ENCODE results near the gene PEX14. TPM values are rescaled to one million over a fixed set of nuclear protein-coding genes. Genes with fewer than 3 reads are reported as not detected.

Gene PEX14
- total and polyA plus RNA-seq, 5 donors from 2014 or later, result 3.5 to 22.4 (median 4.9) TPM

DNA sequence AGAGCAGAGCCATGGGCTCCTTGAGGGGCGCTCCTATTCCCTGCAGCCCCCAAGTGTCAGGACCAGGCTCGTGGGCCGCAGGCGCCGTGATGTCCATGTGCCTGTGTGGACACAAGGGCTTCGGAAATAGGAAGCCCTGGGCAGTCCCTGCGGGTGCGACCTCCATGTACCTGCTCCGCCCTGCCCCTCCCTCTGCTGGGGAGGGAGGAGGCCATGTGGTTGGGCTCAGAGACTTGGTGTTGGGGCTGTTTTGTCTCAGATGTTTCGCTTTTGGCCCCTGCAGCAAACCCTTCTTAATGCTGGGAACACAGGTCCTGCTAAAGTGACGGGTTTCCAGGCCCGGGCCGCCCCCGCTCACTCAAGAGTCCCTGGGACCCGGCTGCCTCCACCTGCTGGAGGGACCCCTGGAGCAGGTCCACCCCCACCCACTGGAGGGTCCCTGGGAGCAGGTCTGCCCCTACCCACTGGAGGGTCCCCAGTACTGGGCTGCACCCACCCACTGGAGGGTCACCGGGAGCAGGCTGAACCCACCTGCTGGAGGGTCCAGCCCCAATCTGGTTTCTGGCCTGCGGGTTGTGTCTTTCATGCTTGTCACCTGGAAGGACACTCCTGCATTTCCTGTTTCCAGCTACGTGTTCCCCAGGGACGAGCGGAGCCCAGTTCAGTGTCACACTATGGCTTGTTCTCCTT, 156.5 kb downstream of the PEX14 start:
- Mint-ChIP-seq H3K36me3 (peaks cover 8% of the 10 kb centered on the region), H3K4me3 (no peak overlapping the region), H3K27ac (no peak overlapping the region), H3K9me3 (peaks cover 0 to 1% (median 0%) of the 10 kb centered on the region in 7 donors), H3K27me3 (no peaks in the 10 kb centered on the region), H3K4me1 (no peaks in the 10 kb centered on the region)
- no peak for DNase-seq
- H3K36me3 ChIP-seq (ENCODE audit: control insufficient read depth, insufficient read depth, low read length), result peaks cover 7% of the 10 kb centered on the region
- H3K27ac ChIP-seq (ENCODE audit: insufficient read depth, low read length, poor library complexity, severe bottlenecking), result no peak overlapping the region
- no peak overlapping the region for H3K4me3 ChIP-seq (ENCODE audit: low read depth, low read length)
- ATAC-seq (ENCODE audit: low read depth in 2 of 2), result no peak
- H3K4me1 ChIP-seq (ENCODE audit: control insufficient read depth, insufficient read depth, low read length, poor library complexity, severe bottlenecking), result no peaks in the 10 kb centered on the region
- H3K27me3 ChIP-seq (ENCODE audit: control insufficient read depth, insufficient read depth, low read length), result no peaks in the 10 kb centered on the region
- no peaks in the 10 kb centered on the region for H3K9me3 ChIP-seq (ENCODE audit: control insufficient read depth in 2 of 2, low read length in 2 of 2)

DNA sequence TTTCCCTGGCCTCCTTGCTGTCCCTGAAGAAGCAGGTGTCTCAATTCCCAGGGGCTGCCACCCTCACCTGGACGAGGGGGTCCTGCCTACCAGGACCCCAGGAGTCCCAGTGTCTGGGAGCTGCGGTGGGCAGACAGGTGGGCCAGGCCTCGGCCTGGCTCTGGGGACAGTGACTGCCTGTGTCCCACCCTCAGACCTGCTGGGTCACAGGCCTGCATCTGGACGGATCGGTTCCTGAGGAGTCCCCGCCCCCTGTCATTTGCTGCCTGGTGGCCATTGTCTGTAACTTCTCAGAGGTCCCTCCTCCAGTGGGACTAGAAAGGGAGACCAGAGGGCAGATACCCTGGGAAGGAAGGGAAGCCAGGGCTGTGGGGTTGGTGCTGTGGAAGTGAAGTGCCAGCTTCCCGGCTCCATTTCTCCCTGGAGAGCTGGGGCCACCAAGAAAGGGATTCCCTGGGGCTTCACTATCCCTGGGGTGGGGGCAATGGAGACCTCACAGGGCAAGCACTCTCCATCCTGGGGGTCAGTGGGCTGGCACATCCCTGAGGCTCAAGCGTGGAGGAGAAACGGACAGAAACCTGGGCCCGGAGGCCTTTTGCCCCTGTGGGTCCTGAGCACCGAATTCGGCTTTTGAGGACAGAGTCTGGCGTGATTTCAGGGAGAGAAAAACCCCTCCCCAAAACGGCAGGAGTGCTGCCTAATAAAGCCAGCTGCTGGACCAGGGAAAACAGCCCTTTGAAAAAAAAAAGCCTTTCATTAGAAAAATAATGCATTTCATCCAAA, 157.3 kb downstream of the PEX14 start:
- no peak overlapping the region for H3K4me3 ChIP-seq (ENCODE audit: low read depth, low read length)
- no peak overlapping the region for H3K27ac ChIP-seq (ENCODE audit: insufficient read depth, low read length, poor library complexity, severe bottlenecking)
- H3K36me3 Mint-ChIP-seq, result peaks cover 2% of the 10 kb centered on the region
- H3K27me3 ChIP-seq (ENCODE audit: control insufficient read depth, insufficient read depth, low read length), result no peaks in the 10 kb centered on the region
- H3K9me3 Mint-ChIP-seq, result peaks cover 0 to 1% (median 0%) of the 10 kb centered on the region in 7 donors
- H3K4me1 Mint-ChIP-seq, result no peaks in the 10 kb centered on the region
- no peaks in the 10 kb centered on the region for H3K27me3 Mint-ChIP-seq
- ATAC-seq (ENCODE audit: low read depth in 2 of 2) (no peak), DNase-seq (no peak)
- no peaks in the 10 kb centered on the region for H3K4me1 ChIP-seq (ENCODE audit: control insufficient read depth, insufficient read depth, low read length, poor library complexity, severe bottlenecking)
- H3K9me3 ChIP-seq (ENCODE audit: control insufficient read depth in 2 of 2, low read length in 2 of 2), result no peaks in the 10 kb centered on the region
- H3K27ac Mint-ChIP-seq, result no peak overlapping the region
- H3K4me3 Mint-ChIP-seq, result no peak overlapping the region
- H3K36me3 ChIP-seq (ENCODE audit: control insufficient read depth, insufficient read depth, low read length), result peaks cover 4% of the 10 kb centered on the region

GRCh38 chr1:10632691-10633090, 157.9 kb downstream of the PEX14 start:
- H3K9me3 ChIP-seq (ENCODE audit: control insufficient read depth in 2 of 2, low read length in 2 of 2), result no peaks in the 10 kb centered on the region
- DNase-seq, result no peak
- Mint-ChIP-seq H3K27me3 (no peaks in the 10 kb centered on the region), H3K9me3 (peaks cover 0 to 1% (median 0%) of the 10 kb centered on the region in 7 donors), H3K4me1 (peaks cover 0 to 2% (median under 1%) of the 10 kb centered on the region in 4 donors), H3K27ac (no peak overlapping the region), H3K36me3 (peaks cover 2% of the 10 kb centered on the region), H3K4me3 (no peak overlapping the region)
- no peaks in the 10 kb centered on the region for H3K27me3 ChIP-seq (ENCODE audit: control insufficient read depth, insufficient read depth, low read length)
- no peak for ATAC-seq (ENCODE audit: low read depth in 2 of 2)
- peaks cover under 1% of the 10 kb centered on the region for H3K4me1 ChIP-seq (ENCODE audit: control insufficient read depth, insufficient read depth, low read length, poor library complexity, severe bottlenecking)
- no peak overlapping the region for H3K27ac ChIP-seq (ENCODE audit: insufficient read depth, low read length, poor library complexity, severe bottlenecking)
- H3K36me3 ChIP-seq (ENCODE audit: control insufficient read depth, insufficient read depth, low read length), result no peaks in the 10 kb centered on the region
- no peak overlapping the region for H3K4me3 ChIP-seq (ENCODE audit: low read depth, low read length)

GRCh38 chr1:10633416-10633815, 158.7 kb downstream of the PEX14 start:
- Mint-ChIP-seq H3K27me3 (no peaks in the 10 kb centered on the region), H3K27ac (no peak overlapping the region), H3K9me3 (peaks cover 0 to 1% (median 0%) of the 10 kb centered on the region in 7 donors), H3K4me1 (peaks cover 0 to 5% (median under 1%) of the 10 kb centered on the region in 4 donors), H3K4me3 (no peak overlapping the region), H3K36me3 (peaks cover 2% of the 10 kb centered on the region)
- H3K4me3 ChIP-seq (ENCODE audit: low read depth, low read length), result no peak overlapping the region
- DNase-seq (no peak), ATAC-seq (ENCODE audit: low read depth in 2 of 2) (no peak)
- H3K9me3 ChIP-seq (ENCODE audit: control insufficient read depth in 2 of 2, low read length in 2 of 2), result no peaks in the 10 kb centered on the region
- peaks cover 7% of the 10 kb centered on the region for H3K4me1 ChIP-seq (ENCODE audit: control insufficient read depth, insufficient read depth, low read length, poor library complexity, severe bottlenecking)
- no peak overlapping the region for H3K27ac ChIP-seq (ENCODE audit: insufficient read depth, low read length, poor library complexity, severe bottlenecking)
- H3K27me3 ChIP-seq (ENCODE audit: control insufficient read depth, insufficient read depth, low read length), result no peaks in the 10 kb centered on the region
- no peaks in the 10 kb centered on the region for H3K36me3 ChIP-seq (ENCODE audit: control insufficient read depth, insufficient read depth, low read length)

DNA sequence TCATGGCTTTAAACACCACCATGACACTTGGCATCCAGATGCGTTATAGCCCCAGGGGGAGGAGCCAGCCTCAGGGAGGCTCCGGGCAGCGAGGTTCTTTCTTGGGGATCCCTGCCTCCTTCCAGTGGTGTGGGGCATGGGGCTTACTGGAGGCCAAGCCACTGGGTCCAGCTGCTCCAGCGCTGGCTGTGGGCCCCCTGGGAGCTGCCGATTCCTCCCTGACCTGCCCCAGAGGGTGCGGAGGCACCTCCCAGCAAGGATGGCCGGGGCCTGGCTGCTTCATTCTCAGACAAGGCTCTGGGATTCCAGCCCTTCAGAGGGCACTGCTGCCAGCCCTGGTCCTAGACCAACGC, 159.3 kb downstream of the PEX14 start:
- Mint-ChIP-seq H3K4me3 (no peak overlapping the region), H3K9me3 (peaks cover 0 to 1% (median 0%) of the 10 kb centered on the region in 7 donors), H3K4me1 (peaks cover 0 to 5% (median under 1%) of the 10 kb centered on the region in 4 donors), H3K27me3 (no peaks in the 10 kb centered on the region), H3K36me3 (peaks cover 2% of the 10 kb centered on the region), H3K27ac (no peak overlapping the region)
- Histone ChIP-seq H3K4me1 (ENCODE audit: control insufficient read depth, insufficient read depth, low read length, poor library complexity, severe bottlenecking) (peaks cover 7% of the 10 kb centered on the region), H3K27me3 (ENCODE audit: control insufficient read depth, insufficient read depth, low read length) (no peaks in the 10 kb centered on the region), H3K4me3 (ENCODE audit: low read depth, low read length) (no peak overlapping the region), H3K9me3 (ENCODE audit: control insufficient read depth in 2 of 2, low read length in 2 of 2) (no peaks in the 10 kb centered on the region), H3K27ac (ENCODE audit: insufficient read depth, low read length, poor library complexity, severe bottlenecking) (no peak overlapping the region), H3K36me3 (ENCODE audit: control insufficient read depth, insufficient read depth, low read length) (no peaks in the 10 kb centered on the region)
- no peak for ATAC-seq (ENCODE audit: low read depth in 2 of 2)
- DNase-seq, result no peak

- Histone ChIP-seq H3K27ac (ENCODE audit: insufficient read depth, low read length, poor library complexity, severe bottlenecking) (no peak overlapping the region), H3K4me1 (ENCODE audit: control insufficient read depth, insufficient read depth, low read length, poor library complexity, severe bottlenecking) (peaks cover 7% of the 10 kb centered on the region), H3K27me3 (ENCODE audit: control insufficient read depth, insufficient read depth, low read length) (no peaks in the 10 kb centered on the region), H3K36me3 (ENCODE audit: control insufficient read depth, insufficient read depth, low read length) (no peaks in the 10 kb centered on the region), H3K4me3 (ENCODE audit: low read depth, low read length) (no peak overlapping the region), H3K9me3 (ENCODE audit: control insufficient read depth in 2 of 2, low read length in 2 of 2) (no peaks in the 10 kb centered on the region)
- H3K27me3 Mint-ChIP-seq, result no peaks in the 10 kb centered on the region
- no peaks in the 10 kb centered on the region for H3K36me3 Mint-ChIP-seq
- peaks cover 0 to 1% (median 0%) of the 10 kb centered on the region in 7 donors for H3K9me3 Mint-ChIP-seq
- no peak overlapping the region for H3K27ac Mint-ChIP-seq
- ATAC-seq (ENCODE audit: low read depth in 2 of 2) (no peak), DNase-seq (no peak)
- no peak overlapping the region for H3K4me3 Mint-ChIP-seq
- peaks cover 0 to 5% (median under 1%) of the 10 kb centered on the region in 4 donors for H3K4me1 Mint-ChIP-seq
Observed at GRCh38 chr1:10634428-10635084, 159.8 kb downstream of the PEX14 start.

DNA sequence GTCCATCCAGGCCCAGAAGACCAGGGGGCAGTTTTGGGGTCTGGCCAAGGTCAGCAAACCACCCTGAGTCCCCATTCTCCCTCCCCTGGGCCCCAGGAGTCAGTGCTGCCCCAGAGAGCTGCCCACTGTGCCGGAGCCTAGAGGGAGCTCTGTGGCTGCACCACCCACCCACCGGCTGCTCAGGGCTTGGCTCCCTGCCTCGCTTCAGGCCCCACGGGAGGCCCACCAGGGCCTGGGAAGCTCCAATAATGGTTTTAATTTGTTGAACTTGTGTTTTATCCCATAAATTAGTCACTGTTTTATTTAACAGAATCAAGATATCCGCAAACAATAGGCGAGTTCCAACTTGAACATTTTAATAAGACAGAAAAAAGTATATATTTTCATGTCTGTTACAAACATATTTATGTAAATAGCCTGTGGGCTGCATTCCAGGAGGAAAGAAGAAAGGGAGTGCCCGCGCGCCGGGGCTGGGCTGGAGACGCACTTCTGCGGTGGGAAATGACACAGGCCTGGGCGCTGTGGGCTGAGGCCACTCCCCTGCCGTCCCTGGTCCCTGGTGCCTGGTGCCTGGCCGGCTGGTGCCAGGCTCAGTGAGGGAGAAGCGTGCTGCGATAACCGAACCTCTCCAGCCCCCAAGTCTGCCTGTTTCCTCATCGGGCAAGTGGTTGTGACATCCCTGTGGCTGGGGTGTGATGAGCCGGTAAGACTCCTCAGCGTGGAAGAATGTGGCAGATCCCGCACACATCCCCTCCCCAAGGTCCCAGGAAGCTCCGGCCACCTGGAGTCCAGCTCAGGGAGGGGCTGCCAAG, 160.5 kb downstream of the PEX14 start:
- Histone ChIP-seq H3K4me1 (ENCODE audit: control insufficient read depth, insufficient read depth, low read length, poor library complexity, severe bottlenecking) (peaks cover 7% of the 10 kb centered on the region), H3K36me3 (ENCODE audit: control insufficient read depth, insufficient read depth, low read length) (no peaks in the 10 kb centered on the region), H3K9me3 (ENCODE audit: control insufficient read depth in 2 of 2, low read length in 2 of 2) (no peaks in the 10 kb centered on the region), H3K4me3 (ENCODE audit: low read depth, low read length) (no peak overlapping the region), H3K27me3 (ENCODE audit: control insufficient read depth, insufficient read depth, low read length) (no peaks in the 10 kb centered on the region), H3K27ac (ENCODE audit: insufficient read depth, low read length, poor library complexity, severe bottlenecking) (no peak overlapping the region)
- DNase-seq, result no peak
- Mint-ChIP-seq H3K27me3 (no peaks in the 10 kb centered on the region), H3K4me1 (peaks cover 0 to 5% (median under 1%) of the 10 kb centered on the region in 4 donors), H3K4me3 (peak overlapping the region in 1 of 4 donors; percentile 10), H3K36me3 (no peaks in the 10 kb centered on the region), H3K27ac (no peak overlapping the region), H3K9me3 (peaks cover 0 to 1% (median 0%) of the 10 kb centered on the region in 7 donors)
- no peak for ATAC-seq (ENCODE audit: low read depth in 2 of 2)

All from CD4-positive, CD25-positive, alpha-beta regulatory T cell (primary cell).